ENCODE measurements around the gene MYO1B. TPM values are rescaled to one million over a fixed set of nuclear protein-coding genes. Genes with fewer than 3 reads are reported as not detected.

MYO1B gene
- total and polyA plus RNA-seq, 2 of the 4 experiments (the other 2 are of a cell fraction): 57.2 to 116 TPM

- intact Hi-C loops (cut with micrococcal nuclease): no loop called here
These were observed 66.4 kb downstream of the MYO1B start for GRCh38 chr2:191311627-191312026.

More at GRCh38 chr2:191311627-191312026, 66.4 kb downstream of the MYO1B start:
- no peak overlapping the region for H2BK15ac ChIP-seq (ENCODE audit: low read depth, low read length)
- H3K4ac ChIP-seq (ENCODE audit: low read depth, low read length): no peak overlapping the region
- H3K9me3 ChIP-seq (ENCODE audit: control insufficient read depth, insufficient read depth, low read length): no peaks in the 10 kb centered on the region
- H4K5ac ChIP-seq (ENCODE audit: low read depth, low read length): no peak overlapping the region
- no peak overlapping the region for H3K23ac ChIP-seq (ENCODE audit: low read depth, low read length)
- dilution Hi-C loops (cut with HindIII; ENCODE audit: low sequenced_read_pairs, unreplicated experiment) (no loop called here), in situ Hi-C loops (cut with MboI; ENCODE audit: low sequenced_read_pairs) (no loop called here)
- ChIA-PET POLR2A (ENCODE audit: unreplicated experiment) (no interaction called here), CTCF (interaction anchor here (0.6 kb wide), 1 partner anchor 232 kb away, joined by 3 read pairs; no protein-coding TSS in a partner anchor)
- H4K8ac ChIP-seq (ENCODE audit: low read depth in 2 of 2, low read length in 2 of 2): no peak overlapping the region
- H3K18ac ChIP-seq (ENCODE audit: low read depth, low read length): no peak overlapping the region
- H3K27me3 ChIP-seq (ENCODE audit: control insufficient read depth, insufficient read depth, low read length): no peaks in the 10 kb centered on the region
- H3K14ac ChIP-seq (replicated peaks; ENCODE audit: low read depth, low read length): no peak overlapping the region
- ATAC-seq (ENCODE audit: low read depth): peak; percentile 27; the same call in 1 of the 2 replicates
- no peak overlapping the region for H3K9ac ChIP-seq (ENCODE audit: low read depth, low read length)
- peaks cover 27 to 74% of the 10 kb centered on the region in 2 experiments for H3K79me1 ChIP-seq (ENCODE audit: low read depth in 1 of 2, low read length in 2 of 2)
- no peak overlapping the region for H2AK9ac ChIP-seq (replicated peaks; ENCODE audit: low read depth, low read length, poor library complexity)
- no peak overlapping the region for H3K56ac ChIP-seq (ENCODE audit: extremely low read depth, insufficient read depth, low read length)
- peak overlapping the region; percentile 24 for H2BK5ac ChIP-seq (ENCODE audit: low read depth, low read length, poor library complexity, severe bottlenecking)
- H2AK5ac ChIP-seq (ENCODE audit: low read depth, low read length): no peak overlapping the region
- no peak overlapping the region for H3K4me2 ChIP-seq (ENCODE audit: low read depth, low read length)
- H2BK20ac ChIP-seq (ENCODE audit: low read depth, low read length): no peak overlapping the region
- TF ChIP-seq RCOR1 (IDR thresholded peaks at IDR 0.05; ENCODE audit: insufficient replicate concordance, low read length) (no peak), CTCF (conservative IDR thresholded peaks at IDR 0.05; ENCODE audit: low read depth, low read length) (no peak), MAFK (IDR thresholded peaks at IDR 0.05; ENCODE audit: low read depth, low read length) (no peak), RFX5 (IDR thresholded peaks at IDR 0.05; ENCODE audit: low read depth, low read length) (no peak), NFE2L2 (IDR thresholded peaks at IDR 0.05; ENCODE audit: low read depth, low read length) (no peak), SMC3 (IDR thresholded peaks at IDR 0.05; ENCODE audit: low read depth, low read length) (no peak), CEBPB (IDR thresholded peaks at IDR 0.05; ENCODE audit: low read depth, low read length) (peak; percentile 75), FOS (IDR thresholded peaks at IDR 0.05; ENCODE audit: low read depth, low read length) (peak; percentile 85), CHD1 (IDR thresholded peaks at IDR 0.05; ENCODE audit: low read depth, low read length) (no peak), POLR2A (IDR thresholded peaks at IDR 0.05; ENCODE audit: low read depth, low read length) (no peak), MAZ (IDR thresholded peaks at IDR 0.05; ENCODE audit: borderline replicate concordance, low read depth, low read length) (no peak), MXI1 (IDR thresholded peaks at IDR 0.05; ENCODE audit: borderline replicate concordance, low read depth, low read length) (no peak), RAD21 (IDR thresholded peaks at IDR 0.05; ENCODE audit: low read length) (no peak), ELK1 (IDR thresholded peaks at IDR 0.05; ENCODE audit: borderline replicate concordance, low read depth, low read length) (no peak), BHLHE40 (IDR thresholded peaks at IDR 0.05; ENCODE audit: low read depth, low read length) (peak; percentile 77), USF2 (IDR thresholded peaks at IDR 0.05; ENCODE audit: low read depth, low read length) (no peak)
- no peak overlapping the region for H3K27ac ChIP-seq (ENCODE audit: insufficient read depth, low read length)
- H3K36me3 ChIP-seq (ENCODE audit: control insufficient read depth, insufficient read depth, low read length): peaks cover 5% of the 10 kb centered on the region; the same call in 1 of the 2 replicates
- H4K91ac ChIP-seq (ENCODE audit: insufficient read depth, low read depth, low read length): no peak overlapping the region
- H2AFZ ChIP-seq (replicated peaks; ENCODE audit: low read length, poor library complexity): no peak overlapping the region
- no CpG with 5 or more reads among the region's 1 CpG for WGBS, 2 experiments (ENCODE audit: extremely low coverage in 2 of 2, insufficient read length in 1 of 2)
- H4K20me1 ChIP-seq (ENCODE audit: insufficient read depth, low read length): 0 out of 2 replicates have a peak, but pooled peaks cover 3% of the 10 kb centered on the region
- H3K4me1 ChIP-seq (ENCODE audit: control insufficient read depth, insufficient read depth, low read length): peaks cover 11% of the 10 kb centered on the region
- BruUV-seq (replicated peaks): no TSS peak
- H3K9me1 ChIP-seq (ENCODE audit: insufficient read depth, low read length): 0 out of 2 replicates have a peak, but pooled peaks cover 6% of the 10 kb centered on the region
- H3K4me3 ChIP-seq (ENCODE audit: insufficient read depth, low read depth, low read length): no peak overlapping the region
- peak; percentile 88 for DNase-seq
- no peak overlapping the region for H2BK120ac ChIP-seq (ENCODE audit: low read depth, low read length)

All from IMR-90 (cell line).